GM18873 (cell line): ENCODE data around the gene AGPAT4.

Experiments
- ATAC-seq: cut with Tn5 transposase; IDR thresholded peaks from one replicate; pipeline ENCODE4 v1.9.1; 2021; ENCODE audit warnings: mild to moderate bottlenecking, moderate library complexity, moderate number of reproducible peaks; ENCODE audit not compliant: unreplicated experiment, low FRiP score

AGPAT4 gene

DNA sequence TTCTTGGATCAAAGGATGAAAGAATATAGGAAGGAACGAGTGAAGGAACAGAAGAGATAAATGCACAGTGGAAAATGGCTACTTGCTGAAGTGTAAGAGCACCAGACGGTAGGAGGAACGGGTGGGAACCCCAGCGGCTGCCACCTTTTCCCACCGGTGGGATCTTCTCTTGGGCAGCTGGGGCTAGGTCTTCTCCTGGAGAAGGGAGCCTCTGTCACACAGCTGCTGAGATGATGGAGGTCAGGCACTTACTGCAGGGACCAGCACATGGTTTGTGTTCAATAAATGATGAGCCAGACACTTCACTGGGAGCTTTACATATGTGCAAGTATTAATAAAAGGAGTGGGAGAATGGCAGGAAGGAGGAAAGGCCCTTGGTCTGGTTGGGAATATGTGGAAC, 123.7 kb downstream of the AGPAT4 start:
- no peak for ATAC-seq

DNA sequence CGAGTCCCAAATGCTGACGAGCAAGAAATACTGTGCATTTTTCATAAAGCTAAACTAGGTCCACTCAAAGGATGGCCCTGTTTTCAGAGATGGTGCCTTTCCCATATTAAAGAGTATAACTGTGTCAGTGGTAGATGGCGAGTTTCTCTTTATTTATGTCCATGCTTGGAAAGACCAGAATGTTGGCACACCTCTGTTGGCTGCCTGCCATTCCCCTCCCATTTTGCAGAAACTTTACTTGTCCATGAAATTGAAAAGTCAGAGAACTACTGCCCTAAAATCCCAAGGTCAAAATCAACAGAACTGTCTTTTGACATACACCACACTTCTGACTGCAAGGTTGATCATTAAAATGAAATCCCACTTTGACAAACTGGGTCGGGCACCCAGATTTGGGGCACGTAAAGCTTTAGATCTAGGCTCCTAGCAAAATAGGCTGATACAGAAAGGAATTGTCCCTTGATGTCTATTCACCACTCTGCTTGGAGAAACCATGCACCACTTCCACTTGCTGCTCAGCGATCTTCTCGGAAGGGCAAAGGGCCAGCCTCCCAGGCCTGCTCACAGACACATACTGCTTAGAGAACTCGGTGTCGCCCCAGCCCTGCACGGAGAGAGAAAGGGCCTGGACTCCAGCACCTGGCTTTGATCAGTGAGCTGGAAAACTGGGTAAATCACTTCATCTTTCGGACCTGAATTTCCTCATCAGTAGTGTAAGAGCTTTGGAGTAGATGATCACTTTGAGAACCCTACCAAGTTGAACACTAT, 130.0 kb downstream of the AGPAT4 start:
- no peak for ATAC-seq

DNA sequence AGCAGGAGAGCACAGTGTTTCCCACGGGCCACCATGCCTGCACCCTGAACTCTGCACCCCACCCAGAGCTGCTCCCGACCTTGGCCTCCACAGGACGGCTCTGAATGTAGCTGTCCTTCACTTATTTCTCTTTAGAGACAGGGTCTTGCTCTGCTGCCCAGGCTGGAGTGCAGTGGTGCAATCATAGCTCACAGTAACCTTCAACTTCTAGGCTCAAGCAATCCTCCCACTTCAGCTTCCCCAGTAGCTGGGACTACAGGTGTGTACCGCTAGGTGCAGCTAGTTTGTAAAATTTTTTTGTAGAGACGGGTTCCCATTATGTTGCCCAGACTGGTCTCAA, 130.9 kb downstream of the AGPAT4 start:
- ATAC-seq: no peak

DNA sequence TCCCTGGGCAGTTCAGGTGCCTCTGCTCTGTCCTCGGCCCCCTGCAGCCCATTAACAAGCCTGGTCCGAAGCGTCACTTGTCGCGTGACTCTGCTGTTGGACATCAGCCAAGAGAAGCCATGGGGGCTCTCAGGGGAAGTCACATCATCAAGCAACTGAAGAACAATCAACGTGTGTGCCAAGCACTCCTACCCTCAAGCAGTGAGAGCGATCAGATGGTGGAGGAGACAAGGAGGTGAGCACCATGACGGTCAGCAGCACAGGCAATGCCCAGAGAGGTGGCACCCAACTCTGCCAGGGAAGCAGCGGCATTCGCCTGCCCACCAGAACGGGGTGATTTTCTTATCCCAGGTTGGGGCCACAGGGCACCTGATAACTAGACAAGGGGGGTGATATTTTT, 132.7 kb downstream of the AGPAT4 start:
- no peak for ATAC-seq

DNA sequence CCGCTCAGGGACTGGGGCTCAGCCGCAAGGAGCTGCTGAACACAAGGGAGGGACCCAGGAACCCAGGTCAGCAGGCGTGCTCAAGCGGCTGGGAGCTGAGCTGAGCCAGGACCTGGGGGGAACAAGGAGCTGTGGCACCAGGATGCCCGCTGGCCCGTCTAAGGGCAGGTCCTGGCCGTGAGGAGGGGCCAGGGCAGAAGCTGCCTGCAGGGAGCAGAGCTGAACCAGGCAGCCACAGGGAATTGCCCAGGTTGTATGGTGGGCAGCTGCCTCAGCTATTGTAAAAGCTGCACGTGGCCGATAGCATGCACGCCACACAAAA, 133.3 kb downstream of the AGPAT4 start:
- no peak for ATAC-seq

GRCh38 chr6:161139766-161140553, 133.9 kb downstream of the AGPAT4 start:
- ATAC-seq: no peak

DNA sequence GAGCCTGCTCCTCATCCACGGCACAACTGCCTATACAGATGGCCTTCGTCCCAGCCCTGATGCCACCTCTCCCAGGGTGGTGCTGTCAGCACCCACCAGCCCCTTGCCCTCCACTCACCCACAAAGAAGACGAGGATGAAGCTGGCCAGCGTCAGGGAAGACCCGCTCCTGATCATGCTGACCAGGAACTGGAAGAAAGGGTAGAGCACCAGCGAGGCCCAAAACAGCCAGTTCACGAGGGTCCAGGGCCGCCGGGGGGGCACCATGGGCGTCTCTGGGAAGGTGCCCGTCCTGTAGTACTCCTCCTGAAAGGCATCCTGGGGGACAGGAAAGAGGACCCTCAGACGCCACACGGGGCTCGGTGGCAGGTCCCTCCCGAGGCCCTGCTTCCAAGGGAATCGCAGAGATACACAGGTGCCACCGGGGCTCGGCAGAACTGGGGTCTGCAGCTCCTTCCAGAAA, 134.5 kb downstream of the AGPAT4 start:
- no peak for ATAC-seq

DNA sequence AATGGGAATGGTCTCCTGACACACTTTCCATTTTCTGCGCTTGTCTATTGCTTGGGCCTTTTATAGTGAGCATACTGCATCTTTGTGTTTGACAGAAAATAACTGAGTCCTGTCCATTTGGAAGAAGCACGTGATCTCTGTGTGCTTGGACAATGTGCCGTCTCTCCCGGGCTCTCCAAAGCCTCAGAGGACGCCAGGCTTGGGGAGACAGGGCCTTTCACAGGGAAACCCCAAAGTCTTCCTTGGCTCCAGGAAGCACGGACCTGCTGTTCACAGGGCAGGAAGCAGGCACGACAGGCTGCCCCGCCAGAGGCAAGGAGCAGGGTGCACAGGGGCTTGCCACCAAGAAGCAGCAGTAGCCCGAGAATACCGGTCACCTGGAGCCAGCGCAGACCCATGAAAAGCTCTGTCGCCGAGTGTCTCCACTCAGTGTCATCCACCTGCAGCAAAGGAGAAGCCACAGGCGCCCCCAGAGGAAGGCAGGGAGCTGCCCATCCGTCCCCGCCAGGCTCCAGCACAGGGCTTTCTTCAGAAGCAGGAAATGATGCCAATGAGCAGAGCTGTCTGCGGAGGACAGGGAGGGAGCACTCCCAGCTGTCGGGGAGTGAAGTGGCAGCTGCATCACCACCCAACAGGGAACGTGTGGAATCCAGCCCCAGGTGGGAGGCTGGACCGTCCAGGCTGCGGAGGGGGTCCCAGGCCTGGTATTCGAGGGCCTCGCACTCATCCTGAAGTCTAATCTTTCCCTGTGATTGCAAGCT, 135.1 kb downstream of the AGPAT4 start:
- ATAC-seq: no peak

DNA sequence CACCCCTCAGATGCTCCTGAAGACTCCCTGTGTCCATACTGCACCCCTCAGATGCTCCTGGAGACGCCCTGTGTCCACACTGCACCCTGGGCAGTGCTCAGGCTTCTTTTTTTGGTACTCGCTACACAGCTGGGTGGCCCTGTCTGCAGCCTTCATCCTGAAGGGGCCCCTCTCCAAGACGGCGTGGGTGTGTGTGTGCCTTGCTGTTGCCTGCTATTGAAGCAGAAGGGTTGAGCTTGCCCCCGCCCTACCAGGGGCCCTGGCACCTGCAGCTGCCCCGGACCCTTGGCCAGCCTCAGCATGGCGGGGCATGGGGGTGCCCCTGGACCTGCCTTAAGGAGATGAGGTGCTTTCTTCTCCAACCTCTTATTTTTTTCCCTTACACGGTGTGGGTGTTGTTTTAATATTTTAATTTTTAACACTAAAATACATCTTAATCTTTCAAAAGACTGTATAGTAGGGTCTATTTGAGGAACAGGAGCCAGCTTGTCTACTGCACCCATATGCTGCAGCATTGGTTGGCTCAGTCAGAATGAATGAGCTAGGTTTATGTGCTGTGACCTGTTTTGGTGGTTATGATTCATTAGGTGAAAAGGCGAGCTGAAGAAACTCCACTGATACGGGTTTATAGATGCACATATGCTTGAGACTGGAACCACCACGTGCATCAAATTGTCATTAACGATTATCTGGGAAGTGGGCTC, 135.9 kb downstream of the AGPAT4 start:
- ATAC-seq: no peak

DNA sequence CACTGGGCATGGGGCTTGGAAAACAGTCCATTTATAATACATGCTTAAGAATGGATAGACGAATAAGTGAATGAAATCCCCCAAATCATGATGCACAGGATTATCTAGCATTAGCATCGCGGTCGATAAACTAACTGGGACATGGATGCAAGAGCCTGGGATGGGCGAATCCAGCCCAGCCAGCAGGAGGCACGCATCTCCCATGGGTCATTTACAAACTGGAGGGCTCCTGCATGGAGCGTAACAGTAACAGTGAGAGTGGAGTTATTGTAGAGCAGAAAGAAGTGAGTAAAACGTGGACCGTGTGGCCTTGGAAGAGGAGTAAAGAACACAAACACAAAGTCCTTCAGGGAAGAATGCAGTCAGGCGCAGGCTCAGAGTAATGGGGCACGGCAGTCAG, 136.5 kb downstream of the AGPAT4 start:
- ATAC-seq: no peak

GRCh38 chr6:161136655-161137054, 137.2 kb downstream of the AGPAT4 start:
- no peak for ATAC-seq

DNA sequence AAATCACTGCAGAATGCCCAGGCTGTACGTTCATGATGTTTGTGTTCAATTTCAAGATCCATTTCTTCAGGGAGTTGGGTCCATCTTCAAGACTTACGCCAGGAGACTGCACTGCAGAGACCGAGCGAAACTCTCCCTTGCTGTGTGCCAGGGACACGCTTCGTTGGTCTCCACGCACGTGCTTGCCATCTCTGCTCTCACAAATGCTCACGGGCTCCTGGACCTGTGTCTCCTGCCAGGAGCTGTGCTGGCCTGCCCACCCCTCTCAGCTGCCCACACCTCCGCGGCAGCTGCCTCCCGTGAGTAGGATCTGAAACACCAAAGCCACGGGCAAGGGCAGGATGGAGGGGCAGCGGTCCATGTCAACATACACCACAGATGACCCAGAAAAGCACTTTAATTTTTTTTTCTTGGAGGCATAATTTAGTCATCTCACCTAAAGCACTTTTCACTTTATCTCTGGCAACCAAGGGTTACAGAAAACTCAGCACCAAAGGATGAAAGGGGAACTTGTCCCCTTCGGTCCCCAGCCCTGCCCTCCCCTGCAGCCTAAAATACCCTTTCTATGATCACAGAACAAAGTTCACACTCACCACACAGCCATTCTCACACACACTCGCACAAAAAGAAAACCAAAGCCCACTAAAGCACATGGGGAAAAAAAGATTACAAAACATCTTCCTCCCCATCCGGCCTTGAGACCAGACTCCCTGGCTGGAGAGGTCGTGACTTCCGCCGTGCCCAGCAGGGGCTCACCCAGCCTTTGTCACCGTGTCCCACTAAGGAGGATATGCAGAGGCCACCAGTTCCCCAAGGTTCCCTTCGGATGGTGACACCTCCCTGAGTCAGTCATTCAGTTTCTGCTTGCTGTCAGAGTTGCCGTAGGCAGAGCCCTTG, 137.9 kb downstream of the AGPAT4 start:
- no peak for ATAC-seq

DNA sequence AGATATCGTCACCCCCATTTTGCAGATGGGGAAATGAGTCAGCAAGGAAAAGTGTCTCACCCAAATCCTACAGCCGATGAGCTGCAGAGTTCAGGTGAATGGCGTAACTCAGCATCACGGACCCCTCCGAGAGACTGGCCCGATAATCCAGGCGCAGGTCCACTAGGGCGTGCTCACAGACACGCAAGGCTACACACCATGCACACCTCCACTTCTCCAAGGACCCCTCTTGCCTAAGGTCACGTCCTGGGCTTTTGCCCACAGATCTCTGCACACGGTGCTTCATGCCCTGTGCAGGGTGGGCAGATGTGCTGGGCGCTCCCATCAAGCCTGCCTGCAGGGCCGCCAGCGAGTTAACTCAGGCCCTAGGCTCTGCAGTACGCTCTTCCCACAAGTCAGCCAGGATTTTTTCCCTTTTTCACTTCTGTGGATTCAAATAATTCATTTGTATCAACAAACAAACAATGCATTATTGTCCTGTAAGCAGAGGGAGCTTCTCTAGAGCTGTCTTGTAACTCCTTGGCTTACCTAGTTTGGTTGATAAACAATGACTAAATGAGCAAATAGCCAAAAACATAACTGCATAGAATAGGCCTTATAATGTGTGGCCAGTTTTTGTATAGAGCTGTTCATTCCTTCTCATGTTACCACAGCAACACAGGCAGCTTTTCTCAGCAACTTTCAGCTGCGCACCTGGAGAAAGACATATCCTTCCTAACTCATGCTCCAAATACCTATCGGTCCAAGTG, 139.1 kb downstream of the AGPAT4 start:
- ATAC-seq: no peak

DNA sequence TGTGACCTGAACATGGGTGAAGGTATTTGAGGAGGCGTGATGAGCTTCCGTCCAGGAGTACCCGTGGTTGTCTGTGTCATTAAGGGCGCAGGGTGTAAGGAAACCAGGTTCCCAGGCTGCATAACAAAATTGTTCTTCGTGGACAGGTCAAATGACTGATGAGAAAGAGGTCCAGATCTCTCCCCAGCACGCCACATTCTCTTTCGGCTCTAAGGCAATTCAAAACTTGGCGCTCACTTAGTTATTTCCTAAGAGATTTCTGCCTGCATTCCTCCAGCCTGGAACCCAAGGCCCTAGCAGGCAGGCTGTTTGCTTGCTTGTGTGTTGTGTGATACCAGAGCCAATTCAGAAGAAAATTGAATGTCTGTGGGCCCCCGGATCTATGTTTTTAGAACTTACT, 139.9 kb downstream of the AGPAT4 start:
- ATAC-seq: no peak

- ATAC-seq: no peak
Measured at GRCh38 chr6:161132384-161132783, 141.5 kb downstream of the AGPAT4 start.

GRCh38 chr6:161130967-161131766, 142.7 kb downstream of the AGPAT4 start:
- no peak for ATAC-seq

DNA sequence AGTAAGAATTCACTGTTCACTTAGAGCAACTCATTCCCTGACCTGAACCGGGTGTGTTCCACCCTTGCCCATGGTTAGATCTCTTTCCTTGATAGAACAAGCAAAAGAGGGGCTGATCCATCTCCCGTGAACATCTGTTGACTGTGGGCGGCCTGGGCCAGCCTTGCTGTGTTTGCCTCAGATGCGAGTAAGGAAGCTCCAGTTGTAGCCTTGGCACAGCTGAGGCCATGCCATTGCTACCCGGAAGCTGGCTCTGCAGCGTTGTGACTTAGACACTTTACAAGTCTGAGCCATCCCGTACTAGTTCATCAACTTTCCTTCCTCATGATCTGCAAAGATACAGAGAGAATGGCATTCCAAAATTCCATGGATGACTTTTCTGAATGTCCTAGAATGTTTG, 143.3 kb downstream of the AGPAT4 start:
- no peak for ATAC-seq

DNA sequence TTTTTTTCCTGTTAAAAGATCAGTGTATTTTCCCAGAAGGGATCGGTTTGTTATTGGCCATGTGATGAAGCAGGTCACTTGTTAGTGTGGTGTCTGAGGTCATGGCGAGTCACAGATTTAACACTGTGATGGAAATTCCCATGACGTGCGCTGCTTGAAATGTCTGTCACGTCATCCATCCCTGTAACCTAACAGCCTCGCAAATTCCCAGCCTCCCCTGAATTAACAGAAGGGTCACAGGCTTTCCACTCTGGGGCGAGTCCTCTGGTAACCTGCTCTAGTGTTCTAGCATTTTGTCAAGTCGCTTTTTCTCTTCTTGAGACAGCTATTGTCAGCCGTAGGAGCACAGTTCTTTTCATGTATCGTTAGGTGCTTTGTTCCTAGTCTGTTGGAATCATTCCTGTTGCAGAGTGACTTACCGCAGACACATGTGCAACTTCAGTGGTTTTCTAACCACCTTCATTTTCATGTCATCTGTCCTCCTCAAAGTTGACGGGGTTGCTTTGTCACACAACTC, 145.1 kb downstream of the AGPAT4 start:
- ATAC-seq: no peak
